Prostate gland (tissue), 2 donors: Measurements from ENCODE around the gene MAP3K20.
"Not testable (repeated sequence)": the region's sequence is repeated elsewhere in the genome, so short reads cannot be mapped to it uniquely, and the experiment has no call there.

Experiments used
- POLR2A ChIP-seq: fragments of 450-650 bp; IDR thresholded peaks from one replicate; pipeline ENCODE4 v1.6.1; 2016; ENCODE audit warnings: antibody characterized with exemption, mild to moderate bottlenecking
- POLR2AphosphoS5 ChIP-seq: sonication (generic); formaldehyde crosslinking; IDR thresholded peaks from one replicate; pipeline ENCODE4 v1.6.1; 2017; ENCODE audit warnings: antibody characterized with exemption
- TF ChIP-seq, protein P1 (sequence below), 4 experiments: fragments of 200-600 bp in 2 of 4; fragments of 450-650 bp in 2 of 4; sonication (generic) in 2 of 4; IDR thresholded peaks; 1 replicate in 3 of 4; 2 replicates in 1 of 4; pipeline ENCODE4 v1.5.1; 2016 to 2019; ENCODE audit warnings: antibody characterized with exemption in 4 of 4, mild to moderate bottlenecking in 2 of 4, moderate library complexity in 2 of 4

- TF ChIP-seq POLR2A, POLR2AphosphoS5: not testable (repeated sequence)
- TF ChIP-seq, protein P1, sequence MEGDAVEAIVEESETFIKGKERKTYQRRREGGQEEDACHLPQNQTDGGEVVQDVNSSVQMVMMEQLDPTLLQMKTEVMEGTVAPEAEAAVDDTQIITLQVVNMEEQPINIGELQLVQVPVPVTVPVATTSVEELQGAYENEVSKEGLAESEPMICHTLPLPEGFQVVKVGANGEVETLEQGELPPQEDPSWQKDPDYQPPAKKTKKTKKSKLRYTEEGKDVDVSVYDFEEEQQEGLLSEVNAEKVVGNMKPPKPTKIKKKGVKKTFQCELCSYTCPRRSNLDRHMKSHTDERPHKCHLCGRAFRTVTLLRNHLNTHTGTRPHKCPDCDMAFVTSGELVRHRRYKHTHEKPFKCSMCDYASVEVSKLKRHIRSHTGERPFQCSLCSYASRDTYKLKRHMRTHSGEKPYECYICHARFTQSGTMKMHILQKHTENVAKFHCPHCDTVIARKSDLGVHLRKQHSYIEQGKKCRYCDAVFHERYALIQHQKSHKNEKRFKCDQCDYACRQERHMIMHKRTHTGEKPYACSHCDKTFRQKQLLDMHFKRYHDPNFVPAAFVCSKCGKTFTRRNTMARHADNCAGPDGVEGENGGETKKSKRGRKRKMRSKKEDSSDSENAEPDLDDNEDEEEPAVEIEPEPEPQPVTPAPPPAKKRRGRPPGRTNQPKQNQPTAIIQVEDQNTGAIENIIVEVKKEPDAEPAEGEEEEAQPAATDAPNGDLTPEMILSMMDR (IDR thresholded peaks at IDR 0.05): not testable (repeated sequence)
These were observed 18.0 kb downstream of the MAP3K20 start for GRCh38 chr2:173093617-173094016.
